Sciatic nerve (tissue), 2 donors: Measurements from ENCODE around the gene RNF148. TPM values are rescaled to one million over a fixed set of nuclear protein-coding genes. Genes with fewer than 3 reads are reported as not detected.

ENCODE experiments used
- ATAC-seq: fragments of 200-7000 bp; cut with Tn5 transposase; one replicate; pipeline ENCODE4 v1.9.1; 2020; ENCODE audit warnings: mild to moderate bottlenecking, moderate library complexity
- DNase-seq: peaks from one replicate; pipeline ENCODE4 v3.0.0-alpha.2; 2020; ENCODE audit warnings: low spot score
- intact Hi-C: fragments of 100-400 bp; cut with DNase I; formaldehyde crosslinking; loops from one replicate; pipeline ENCODE4 v1.14.2; 2022
- total RNA-seq: library from RNA; stranded (reverse); fragmentation: NEBNext Ultra II Directional; extraction: Animal tissue kit (Norgen Biotek cat#: 25700); gene quantifications from one replicate; pipeline ENCODE4 v1.2.1, GENCODE V29; 2021
- donor health status: DM: no; HTN: no; CAD: no.
- donor health status: DM: no; HTN: no; CAD: no.

RNF148 gene
- total RNA-seq, 1 donor from 2014 or later = 2.0 TPM

DNA sequence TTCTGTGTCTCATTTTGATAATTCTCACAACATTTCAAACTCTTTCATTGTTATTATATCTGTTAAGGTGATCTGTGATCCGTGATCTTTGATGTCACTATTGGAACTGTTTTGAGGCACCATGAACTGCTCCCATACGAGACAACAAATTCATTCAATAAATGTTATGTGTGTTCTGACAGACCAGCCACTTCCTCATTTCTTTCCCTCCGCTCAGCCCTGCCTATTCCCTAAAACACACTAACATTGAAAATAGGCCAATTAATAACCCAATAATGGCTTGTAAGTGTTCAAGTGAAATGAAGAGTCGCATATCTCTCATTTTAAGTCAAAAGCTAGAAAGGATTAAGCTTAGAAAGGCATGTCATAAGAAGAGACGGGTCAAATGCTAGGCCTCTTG, 49.0 kb downstream of the RNF148 start:
- DNase-seq (no peak), ATAC-seq (no peak)
- intact Hi-C loops = no loop called here

DNA sequence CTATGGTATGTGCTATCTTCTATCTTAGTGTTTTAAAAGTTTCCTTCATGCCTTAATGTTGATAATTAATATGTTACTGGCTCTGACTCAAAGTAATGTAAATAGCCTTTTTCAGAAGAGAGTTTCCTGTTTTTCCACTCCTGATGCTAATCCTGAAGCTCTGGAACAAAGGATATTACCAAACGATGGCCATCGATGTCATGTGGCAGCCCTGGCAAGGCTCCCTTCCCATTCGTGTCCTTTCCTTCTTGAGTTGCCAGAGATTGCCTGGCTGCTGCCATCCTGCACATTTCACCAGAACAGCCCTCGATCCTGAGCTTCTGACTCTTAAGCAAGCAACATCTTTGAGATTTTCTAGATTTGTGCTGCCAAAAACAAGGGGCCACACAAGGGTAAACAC, 49.8 kb downstream of the RNF148 start:
- ATAC-seq = no peak
- intact Hi-C loops = no loop called here

More for the DNA sequence above, 49.8 kb downstream of the RNF148 start:
- no peak for DNase-seq

Other genes with a start within 250 kb of the RNF148 start
- gene RNF133, start 3.8 kb downstream of the RNF148 start, total RNA-seq = 1.1 TPM
- gene CADPS2, start 183.5 kb upstream of the RNF148 start, total RNA-seq = 11.0 TPM